Naive thymus-derived CD4-positive, alpha-beta T cell (primary cell): ENCODE results near the gene PHLPP1. TPM values are rescaled to one million over a fixed set of nuclear protein-coding genes. Genes with fewer than 3 reads are reported as not detected.

Source experiments
- ATAC-seq: fragments of 150-1000 bp; cut with Tn5 transposase; 2 replicates; pipeline ENCODE4 v1.10.0; 2021; ENCODE audit warnings: mild to moderate bottlenecking, moderate library complexity
- CTCF ChIA-PET: fragments of 350-600 bp; sonication (Branson Sonifier 250); formaldehyde crosslinking; loops from one replicate; lab custom pipeline; 2021; ENCODE audit warnings: antibody characterized with exemption; lab: Charles Lee
- POLR2A ChIA-PET: fragments of 350-600 bp; sonication (Branson Sonifier 250); formaldehyde crosslinking; loops from one replicate; lab custom pipeline; 2021; ENCODE audit warnings: antibody characterized with exemption, inconsistent platforms; lab: Charles Lee
- DNase-seq, 9 donors: peaks; one replicate each; pipeline versions ENCODE4 v3.0.0 to v3.0.0-alpha.2; 2020 to 2022; ENCODE audit warnings: mixed read lengths in 1 of 9
- H3K27ac ChIP-seq: one replicate; pipeline ENCODE4 v1.7.0; 2013; ENCODE audit warnings: mild to moderate bottlenecking, low read depth, low read length, moderate library complexity
- H3K27me3 ChIP-seq, 2 donors: one replicate each; pipeline ENCODE4 v1.7.0; 2013; ENCODE audit warnings: low read length in 2 of 2, mild to moderate bottlenecking in 2 of 2, moderate library complexity in 2 of 2; ENCODE audit not compliant: control insufficient read depth in 2 of 2, insufficient read depth in 2 of 2
- H3K36me3 ChIP-seq, 3 experiments: 1 replicate in 2 of 3; 2 replicates in 1 of 3; pipeline ENCODE4 v1.7.0; 2013; ENCODE audit warnings: low read length in 3 of 3, mild to moderate bottlenecking in 3 of 3, moderate library complexity in 1 of 3; ENCODE audit not compliant: insufficient read depth in 3 of 3, control insufficient read depth in 2 of 3
- H3K4me1 ChIP-seq, 2 donors: one replicate each; pipeline ENCODE4 v1.7.0; 2013; ENCODE audit warnings: low read length in 2 of 2, mild to moderate bottlenecking in 2 of 2, moderate library complexity in 1 of 2; ENCODE audit not compliant: control insufficient read depth in 2 of 2, insufficient read depth in 2 of 2
- H3K4me3 ChIP-seq: 2 replicates; pipeline ENCODE4 v1.7.0; 2013; ENCODE audit warnings: mild to moderate bottlenecking, low read length
- H3K9me3 ChIP-seq, 3 experiments: 1 replicate in 2 of 3; 2 replicates in 1 of 3; pipeline ENCODE4 v1.7.0; 2013; ENCODE audit warnings: low read length in 3 of 3; ENCODE audit not compliant: control insufficient read depth in 2 of 3
- H3K27ac Mint-ChIP-seq, 9 donors: one replicate each; pipeline ENCODE4 v1.8.0; 2020 to 2022; ENCODE audit warnings: mixed read lengths in 9 of 9, mild to moderate bottlenecking in 8 of 9, moderate library complexity in 5 of 9, inconsistent platforms in 2 of 9
- H3K27me3 Mint-ChIP-seq, 5 donors: one replicate each; pipeline ENCODE4 v1.8.0; 2021 to 2022; ENCODE audit warnings: mixed read lengths in 5 of 5, mild to moderate bottlenecking in 1 of 5
- H3K36me3 Mint-ChIP-seq, 5 donors: one replicate each; pipeline ENCODE4 v1.8.0; 2020 to 2022; ENCODE audit warnings: mixed read lengths in 5 of 5, mild to moderate bottlenecking in 3 of 5, inconsistent platforms in 1 of 5
- H3K4me1 Mint-ChIP-seq, 7 donors: one replicate each; pipeline ENCODE4 v1.8.0; 2020 to 2022; ENCODE audit warnings: mixed read lengths in 7 of 7, mild to moderate bottlenecking in 3 of 7, inconsistent platforms in 1 of 7
- H3K4me3 Mint-ChIP-seq, 10 donors: one replicate each; pipeline ENCODE4 v1.8.0; 2020 to 2022; ENCODE audit warnings: mild to moderate bottlenecking in 10 of 10, mixed read lengths in 10 of 10, moderate library complexity in 6 of 10, inconsistent platforms in 2 of 10
- H3K9me3 Mint-ChIP-seq, 11 donors: one replicate each; pipeline ENCODE4 v1.8.0; 2020 to 2022; ENCODE audit warnings: mixed read lengths in 11 of 11, mild to moderate bottlenecking in 4 of 11, inconsistent platforms in 1 of 11, moderate library complexity in 1 of 11
- intact Hi-C, 2 donors: fragments of 100-400 bp; cut with micrococcal nuclease; formaldehyde crosslinking; loops; one replicate each; pipeline ENCODE4 v1.15.1; 2023
- polyA plus RNA-seq, 2 donors: library from polyadenylated mRNA; unstranded; fragments of 300-500 nt; fragmentation: Illumina TruSeq; gene quantifications; one replicate each; pipeline ENCODE4 v1.2.3, GENCODE V29; 2021
- total RNA-seq, 6 experiments: library from RNA in 5 of 6; stranded (reverse) in 5 of 6; gene quantifications; 1 replicate in 5 of 6; 2 replicates in 1 of 6; pipeline ENCODE4 v1.2.3 and lab custom pipeline; 2021 to 2026

The PHLPP1 gene
- total and polyA plus RNA-seq, 7 experiments from 2014 or later, result 0.07 to 9.7 (median 6.9) TPM

GRCh38 chr18:62744076-62744968 is 29.0 kb downstream of the PHLPP1 start:
- intact Hi-C loops, result no loop called here
- Mint-ChIP-seq H3K4me3 (no peak overlapping the region), H3K27ac (no peak overlapping the region), H3K4me1 (peaks cover 0 to 11% (median 6%) of the 10 kb centered on the region in 7 donors), H3K9me3 (peaks cover 0 to 3% (median 0%) of the 10 kb centered on the region in 11 donors), H3K27me3 (no peaks in the 10 kb centered on the region), H3K36me3 (peaks cover 0 to 4% (median 0%) of the 10 kb centered on the region in 5 donors)
- H3K9me3 ChIP-seq, result no peaks in the 10 kb centered on the region
- no peak overlapping the region for H3K4me3 ChIP-seq
- no peaks in the 10 kb centered on the region for H3K4me1 ChIP-seq
- H3K27me3 ChIP-seq, result no peaks in the 10 kb centered on the region
- POLR2A ChIA-PET, result no interaction called here
- DNase-seq, result no peak
- ATAC-seq, result no peak
- no peak overlapping the region for H3K27ac ChIP-seq
- H3K36me3 ChIP-seq, result no peaks in the 10 kb centered on the region
- CTCF ChIA-PET, result no interaction called here

- H3K9me3 Mint-ChIP-seq, result peaks cover 0 to 3% (median 0%) of the 10 kb centered on the region in 11 donors
- CTCF ChIA-PET, result no interaction called here
- H3K36me3 ChIP-seq, result no peaks in the 10 kb centered on the region
- H3K4me3 Mint-ChIP-seq, result no peak overlapping the region
- H3K4me3 ChIP-seq, result no peak overlapping the region
- no peak overlapping the region for H3K27ac ChIP-seq
- DNase-seq (no peak), ATAC-seq (no peak)
- peaks cover 0 to 6% (median 0%) of the 10 kb centered on the region in 5 donors for H3K36me3 Mint-ChIP-seq
- no peaks in the 10 kb centered on the region for H3K9me3 ChIP-seq
- peaks cover 0 to 11% (median 5%) of the 10 kb centered on the region in 7 donors for H3K4me1 Mint-ChIP-seq
- POLR2A ChIA-PET, result no interaction called here
- intact Hi-C loops, result no loop called here
- no peaks in the 10 kb centered on the region for H3K27me3 ChIP-seq
- H3K27ac Mint-ChIP-seq, result no peak overlapping the region
- no peaks in the 10 kb centered on the region for H3K27me3 Mint-ChIP-seq
- no peaks in the 10 kb centered on the region for H3K4me1 ChIP-seq
These were observed 29.9 kb downstream of the PHLPP1 start for GRCh38 chr18:62745089-62745751.

- ATAC-seq (no peak), DNase-seq (no peak)
- CTCF ChIA-PET, result no interaction called here
- intact Hi-C loops, result no loop called here
- Histone ChIP-seq H3K4me1 (no peaks in the 10 kb centered on the region), H3K9me3 (no peaks in the 10 kb centered on the region), H3K27ac (no peak overlapping the region), H3K27me3 (no peaks in the 10 kb centered on the region), H3K36me3 (no peaks in the 10 kb centered on the region), H3K4me3 (no peak overlapping the region)
- H3K4me3 Mint-ChIP-seq, result no peak overlapping the region
- H3K36me3 Mint-ChIP-seq, result peaks cover 0 to 4% (median 0%) of the 10 kb centered on the region in 5 donors
- H3K27me3 Mint-ChIP-seq, result no peaks in the 10 kb centered on the region
- H3K9me3 Mint-ChIP-seq, result peaks cover 0 to 3% (median 0%) of the 10 kb centered on the region in 11 donors
- POLR2A ChIA-PET, result no interaction called here
- H3K4me1 Mint-ChIP-seq, result peaks cover 2 to 14% (median 7%) of the 10 kb centered on the region in 7 donors
- H3K27ac Mint-ChIP-seq, result no peak overlapping the region
These were observed 34.0 kb downstream of the PHLPP1 start for GRCh38 chr18:62749389-62749788.

GRCh38 chr18:62751341-62751821 is 36.0 kb downstream of the PHLPP1 start:
- Histone ChIP-seq H3K9me3 (no peaks in the 10 kb centered on the region), H3K27me3 (no peaks in the 10 kb centered on the region), H3K27ac (no peak overlapping the region), H3K4me1 (no peaks in the 10 kb centered on the region), H3K4me3 (no peak overlapping the region), H3K36me3 (no peaks in the 10 kb centered on the region)
- no peak for ATAC-seq
- H3K36me3 Mint-ChIP-seq, result peaks cover 0 to 8% (median 6%) of the 10 kb centered on the region in 5 donors
- no peaks in the 10 kb centered on the region for H3K27me3 Mint-ChIP-seq
- H3K4me1 Mint-ChIP-seq, result peaks cover 0 to 12% (median 6%) of the 10 kb centered on the region in 7 donors
- no peak for DNase-seq
- intact Hi-C loops, result no loop called here
- ChIA-PET POLR2A (no interaction called here), CTCF (no interaction called here)
- H3K4me3 Mint-ChIP-seq, result no peak overlapping the region
- H3K27ac Mint-ChIP-seq, result no peak overlapping the region
- H3K9me3 Mint-ChIP-seq, result peaks cover 0 to 5% (median 0%) of the 10 kb centered on the region in 11 donors

GRCh38 chr18:62751977-62752376 is 36.6 kb downstream of the PHLPP1 start:
- peaks cover 0 to 5% (median 0%) of the 10 kb centered on the region in 11 donors for H3K9me3 Mint-ChIP-seq
- intact Hi-C loops, result no loop called here
- Histone ChIP-seq H3K4me1 (no peaks in the 10 kb centered on the region), H3K4me3 (no peak overlapping the region), H3K27me3 (no peaks in the 10 kb centered on the region), H3K9me3 (no peaks in the 10 kb centered on the region), H3K27ac (no peak overlapping the region), H3K36me3 (no peaks in the 10 kb centered on the region)
- H3K36me3 Mint-ChIP-seq, result peaks cover 0 to 11% (median 6%) of the 10 kb centered on the region in 5 donors
- H3K27me3 Mint-ChIP-seq, result no peaks in the 10 kb centered on the region
- peaks cover 0 to 12% (median 6%) of the 10 kb centered on the region in 7 donors for H3K4me1 Mint-ChIP-seq
- H3K27ac Mint-ChIP-seq, result no peak overlapping the region
- POLR2A ChIA-PET, result no interaction called here
- ATAC-seq, result no peak
- H3K4me3 Mint-ChIP-seq, result no peak overlapping the region
- CTCF ChIA-PET, result no interaction called here
- DNase-seq, result no peak

GRCh38 chr18:62754026-62754425 is 38.7 kb downstream of the PHLPP1 start:
- H3K4me1 ChIP-seq, result no peaks in the 10 kb centered on the region
- Mint-ChIP-seq H3K27me3 (no peaks in the 10 kb centered on the region), H3K9me3 (peaks cover 0 to 5% (median 0%) of the 10 kb centered on the region in 11 donors), H3K4me3 (no peak overlapping the region), H3K36me3 (peaks cover 0 to 11% (median 4%) of the 10 kb centered on the region in 5 donors), H3K27ac (no peak overlapping the region), H3K4me1 (peaks cover 0 to 12% (median 6%) of the 10 kb centered on the region in 7 donors)
- POLR2A ChIA-PET, result no interaction called here
- CTCF ChIA-PET, result no interaction called here
- DNase-seq (no peak), ATAC-seq (no peak)
- no peaks in the 10 kb centered on the region for H3K27me3 ChIP-seq
- H3K36me3 ChIP-seq, result no peaks in the 10 kb centered on the region
- intact Hi-C loops, result no loop called here
- H3K4me3 ChIP-seq, result no peak overlapping the region
- H3K27ac ChIP-seq, result no peak overlapping the region
- no peaks in the 10 kb centered on the region for H3K9me3 ChIP-seq
